Measurements from ENCODE around the gene DEFB118.

- TF ChIP-seq POLR2AphosphoS5 (IDR thresholded peaks at IDR 0.05; ENCODE audit: low read depth, low read length) (no peak), TAF1 (IDR thresholded peaks at IDR 0.05; ENCODE audit: borderline replicate concordance, insufficient read depth, low read length) (no peak), REST (IDR thresholded peaks at IDR 0.05; ENCODE audit: insufficient read depth in 1 of 2, low read depth in 2 of 2, low read length in 2 of 2) (no peak), SIN3A (IDR thresholded peaks at IDR 0.05; ENCODE audit: borderline replicate concordance, insufficient read depth, low read length) (no peak), FOXP2 (optimal IDR thresholded peaks at IDR 0.05; ENCODE audit: borderline replicate concordance, extremely low read depth, extremely low read length, insufficient read depth) (no peak)
Measured at GRCh38 chr20:31414381-31414780, 46.0 kb downstream of the DEFB118 start.

All from PFSK-1 (cell line).